ENCODE measurements around the gene DCTPP1.

DCTPP1 gene

DNA sequence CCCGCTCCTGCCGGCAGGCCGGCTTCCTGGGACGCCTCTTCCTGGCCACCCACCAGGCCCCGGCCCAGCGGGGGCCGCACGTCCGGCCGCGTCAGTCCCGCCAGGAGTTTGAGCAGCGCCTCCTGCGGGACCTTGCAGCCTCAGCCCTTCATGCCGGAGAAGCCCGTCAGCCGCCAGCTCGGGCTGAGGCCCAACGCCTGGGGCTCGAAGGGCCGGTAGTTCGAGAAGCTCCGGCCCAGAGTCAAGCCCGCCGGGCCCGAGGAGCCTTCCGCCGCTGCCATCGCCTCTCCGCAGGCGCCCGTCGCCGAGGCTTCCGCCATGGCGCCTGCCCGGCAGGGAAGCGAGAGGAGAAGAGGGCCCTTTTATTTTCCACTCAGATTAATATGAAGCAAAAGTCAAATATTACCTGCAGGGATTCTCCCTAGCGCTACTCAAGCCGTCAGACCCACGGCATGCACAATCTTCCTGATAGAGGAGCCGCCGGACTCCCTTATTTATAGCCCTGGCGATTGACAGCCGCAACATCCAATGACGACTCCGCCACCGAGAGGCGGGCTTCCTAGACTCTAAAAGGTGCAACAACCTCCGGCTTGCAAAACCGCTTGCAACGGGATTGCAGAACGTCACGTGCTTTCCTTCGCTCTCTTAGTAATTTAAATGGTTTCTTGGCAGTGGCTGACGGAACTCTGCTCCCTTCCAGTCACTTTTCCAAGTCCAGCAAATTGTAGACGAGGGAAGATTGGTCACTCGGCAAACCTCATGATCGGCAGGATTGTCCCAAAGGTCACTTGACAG lies 15.8 kb upstream of the DCTPP1 start, which contains the start of gene SEPHS2:
TSS of gene SEPHS2 (minus strand) at position 467 of the 795 bp plus-strand sequence. CDS start at position 320, 147 bp downstream.
- peak within 1 kb of the TSS; percentile 93 for H3K4me3 ChIP-seq (ENCODE audit: low read depth, low read length)
- peaks cover 4% of the 10 kb centered on the region for H3K27me3 ChIP-seq (ENCODE audit: control insufficient read depth, insufficient read depth, low read length)
- H3K9ac ChIP-seq (ENCODE audit: low read depth, low read length): peak within 1 kb of the TSS; percentile 85
- no peaks in the 10 kb centered on the region for H3K9me3 ChIP-seq (ENCODE audit: control insufficient read depth, insufficient read depth, low read length)
- H3K36me3 ChIP-seq (ENCODE audit: control insufficient read depth, insufficient read depth, low read length): peaks cover 2% of the 10 kb centered on the region
- H3K4me1 ChIP-seq (ENCODE audit: control insufficient read depth, insufficient read depth, low read length): peaks cover 3% of the 10 kb centered on the region

DNA sequence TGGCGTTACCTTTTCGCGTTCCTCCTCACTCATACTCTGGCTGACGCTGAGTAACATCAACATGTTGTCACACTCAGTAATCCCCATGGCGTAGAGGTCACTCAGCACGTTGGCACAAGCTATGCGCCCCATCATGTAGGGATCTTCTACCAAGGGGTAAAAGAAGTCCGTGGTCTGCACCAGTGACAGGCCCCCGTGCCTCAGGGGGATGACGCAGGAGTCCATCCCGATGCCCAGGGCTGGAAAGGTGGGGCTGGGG lies 15.2 kb upstream of the DCTPP1 start:
- H3K4me3 ChIP-seq (ENCODE audit: low read depth, low read length): peak overlapping the region; percentile 93

DNA sequence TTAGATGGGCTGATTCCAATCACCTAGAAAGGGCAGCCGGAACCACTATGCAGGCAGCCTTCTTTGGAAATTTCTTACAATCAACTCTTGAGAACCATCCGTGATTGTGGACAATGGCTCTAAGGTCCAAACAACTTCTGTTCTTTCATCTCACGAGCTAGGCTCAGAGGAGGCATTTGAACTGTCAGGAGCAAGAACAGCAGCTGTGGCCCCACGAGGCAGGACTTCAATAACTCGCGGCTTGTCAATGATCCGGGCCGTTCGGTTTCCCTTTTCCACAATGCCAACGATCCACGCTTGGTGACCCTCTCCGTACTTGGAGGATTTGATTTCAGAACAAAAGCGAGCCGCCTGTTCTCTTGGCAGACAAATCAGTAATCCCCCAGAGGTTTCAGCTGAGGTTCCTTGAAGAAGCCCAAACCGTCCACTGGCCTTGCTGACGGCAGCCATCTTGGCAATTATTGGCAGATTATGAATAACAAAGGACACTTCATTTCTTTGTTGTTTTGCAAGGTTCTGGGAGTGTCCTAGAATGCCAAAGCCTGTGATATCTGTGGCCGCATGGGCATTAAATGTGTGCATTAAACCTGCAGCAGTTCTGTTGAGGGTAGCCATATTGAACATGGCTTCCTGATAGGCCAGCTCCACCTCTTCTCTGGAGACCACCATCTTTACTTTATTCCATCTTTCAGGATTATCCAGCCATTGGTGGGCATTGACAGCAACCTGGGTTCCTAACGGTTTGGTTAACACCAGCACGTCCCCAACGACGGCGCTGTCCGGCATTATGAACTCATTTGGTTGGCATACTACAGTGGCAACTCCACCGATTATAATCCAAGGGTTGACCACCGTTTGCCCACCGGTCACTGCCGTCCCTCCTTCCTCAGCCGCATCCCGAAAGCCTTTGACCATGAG lies 14.7 kb upstream of the DCTPP1 start:
- no peaks in the 10 kb centered on the region for H3K9me3 ChIP-seq (ENCODE audit: control insufficient read depth, insufficient read depth, low read length)

More for the DNA sequence above, 15.2 kb upstream of the DCTPP1 start:
- Histone ChIP-seq H3K27me3 (ENCODE audit: control insufficient read depth, insufficient read depth, low read length) (peaks cover 4% of the 10 kb centered on the region), H3K9me3 (ENCODE audit: control insufficient read depth, insufficient read depth, low read length) (no peaks in the 10 kb centered on the region), H3K4me1 (ENCODE audit: control insufficient read depth, insufficient read depth, low read length) (peaks cover 3% of the 10 kb centered on the region), H3K9ac (ENCODE audit: low read depth, low read length) (peak overlapping the region; percentile 37), H3K36me3 (ENCODE audit: control insufficient read depth, insufficient read depth, low read length) (peaks cover 2% of the 10 kb centered on the region)

DNA sequence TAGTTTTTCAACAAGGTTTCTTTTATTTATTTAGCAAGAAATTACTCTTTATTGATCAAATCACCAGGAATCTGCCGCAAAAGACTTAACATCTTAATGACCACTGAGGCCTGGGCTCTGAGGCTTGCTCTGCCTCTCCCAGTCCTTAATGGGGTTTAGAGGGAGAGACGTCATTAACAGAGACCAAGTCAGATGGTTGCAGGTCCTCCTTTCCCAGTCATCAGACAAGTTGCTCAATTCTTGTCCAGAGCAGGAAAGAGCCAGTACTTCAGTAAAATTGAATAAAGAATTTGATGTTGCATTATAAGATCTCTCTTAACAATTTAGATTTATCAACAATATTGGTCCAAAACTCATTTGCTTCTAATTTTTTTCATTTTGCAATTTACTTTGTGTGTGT lies 13.8 kb upstream of the DCTPP1 start:
- peaks cover 3% of the 10 kb centered on the region for H3K4me1 ChIP-seq (ENCODE audit: control insufficient read depth, insufficient read depth, low read length)
- H3K4me3 ChIP-seq (ENCODE audit: low read depth, low read length): no peak overlapping the region
- peaks cover 2% of the 10 kb centered on the region for H3K36me3 ChIP-seq (ENCODE audit: control insufficient read depth, insufficient read depth, low read length)
- H3K9me3 ChIP-seq (ENCODE audit: control insufficient read depth, insufficient read depth, low read length): no peaks in the 10 kb centered on the region
- peaks cover 4% of the 10 kb centered on the region for H3K27me3 ChIP-seq (ENCODE audit: control insufficient read depth, insufficient read depth, low read length)
- no peak overlapping the region for H3K9ac ChIP-seq (ENCODE audit: low read depth, low read length)

More for the DNA sequence above, 14.7 kb upstream of the DCTPP1 start:
- peaks cover 4% of the 10 kb centered on the region for H3K27me3 ChIP-seq (ENCODE audit: control insufficient read depth, insufficient read depth, low read length)
- peak overlapping the region; percentile 93 for H3K4me3 ChIP-seq (ENCODE audit: low read depth, low read length)
- H3K9ac ChIP-seq (ENCODE audit: low read depth, low read length): peak overlapping the region; percentile 37
- H3K36me3 ChIP-seq (ENCODE audit: control insufficient read depth, insufficient read depth, low read length): peaks cover 2% of the 10 kb centered on the region
- peaks cover 3% of the 10 kb centered on the region for H3K4me1 ChIP-seq (ENCODE audit: control insufficient read depth, insufficient read depth, low read length)

DNA sequence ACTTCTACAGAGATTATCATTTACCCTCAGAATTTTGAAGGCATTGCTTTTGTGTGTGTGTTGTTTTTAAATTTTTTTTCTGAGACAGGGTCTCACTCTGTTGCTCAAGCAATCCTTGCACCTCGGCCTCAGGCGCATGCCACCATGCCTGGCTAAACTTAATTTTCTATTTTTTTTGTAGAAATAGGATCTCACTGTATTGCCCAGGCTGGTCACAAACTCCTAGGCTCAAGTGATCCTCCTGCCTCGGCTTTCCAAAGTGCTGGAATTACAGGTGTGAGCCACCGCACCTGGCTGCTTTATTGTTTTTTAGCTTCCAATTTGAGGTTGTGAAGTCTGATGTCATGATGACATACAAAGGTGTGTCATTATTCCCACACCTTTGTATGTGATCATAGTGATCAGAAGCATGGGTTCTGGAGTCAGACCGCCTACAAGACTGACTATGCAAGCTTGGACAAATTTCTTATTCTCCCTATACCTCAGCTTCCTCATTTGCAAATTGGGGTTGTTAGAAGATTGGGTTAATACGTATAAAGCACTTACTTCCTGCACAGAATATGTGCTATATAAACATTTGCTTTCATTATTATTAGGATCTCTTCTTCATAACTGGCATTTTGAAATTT lies 10.0 kb upstream of the DCTPP1 start:
- H3K4me1 ChIP-seq (ENCODE audit: control insufficient read depth, insufficient read depth, low read length): no peaks in the 10 kb centered on the region
- no peak overlapping the region for H3K9ac ChIP-seq (ENCODE audit: low read depth, low read length)
- H3K9me3 ChIP-seq (ENCODE audit: control insufficient read depth, insufficient read depth, low read length): no peaks in the 10 kb centered on the region
- no peaks in the 10 kb centered on the region for H3K27me3 ChIP-seq (ENCODE audit: control insufficient read depth, insufficient read depth, low read length)
- no peak overlapping the region for H3K4me3 ChIP-seq (ENCODE audit: low read depth, low read length)
- H3K36me3 ChIP-seq (ENCODE audit: control insufficient read depth, insufficient read depth, low read length): peaks cover under 1% of the 10 kb centered on the region

DNA sequence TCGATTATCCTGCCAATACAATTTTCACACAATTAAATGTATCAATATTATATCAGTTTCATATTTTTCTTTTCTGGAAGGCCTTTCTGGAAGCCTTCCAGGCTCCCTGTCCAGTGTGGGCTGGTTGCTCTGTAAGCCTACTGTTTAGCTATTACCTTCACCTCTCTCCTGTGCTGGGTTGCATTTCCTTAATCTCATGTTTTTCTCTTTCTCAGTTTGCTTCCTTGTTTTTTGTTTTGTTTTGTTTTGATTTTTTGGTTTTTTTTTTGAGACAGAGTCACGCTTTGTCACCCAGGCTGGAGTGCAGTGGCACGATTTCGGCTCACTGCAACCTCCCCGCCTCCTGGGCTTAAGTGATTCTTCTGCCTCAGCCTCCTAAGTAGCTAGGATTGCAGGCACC lies 9.0 kb upstream of the DCTPP1 start:
- no peak overlapping the region for H3K4me3 ChIP-seq (ENCODE audit: low read depth, low read length)
- H3K27me3 ChIP-seq (ENCODE audit: control insufficient read depth, insufficient read depth, low read length): no peaks in the 10 kb centered on the region
- no peaks in the 10 kb centered on the region for H3K9me3 ChIP-seq (ENCODE audit: control insufficient read depth, insufficient read depth, low read length)
- no peaks in the 10 kb centered on the region for H3K4me1 ChIP-seq (ENCODE audit: control insufficient read depth, insufficient read depth, low read length)
- H3K9ac ChIP-seq (ENCODE audit: low read depth, low read length): no peak overlapping the region
- H3K36me3 ChIP-seq (ENCODE audit: control insufficient read depth, insufficient read depth, low read length): no peaks in the 10 kb centered on the region

DNA sequence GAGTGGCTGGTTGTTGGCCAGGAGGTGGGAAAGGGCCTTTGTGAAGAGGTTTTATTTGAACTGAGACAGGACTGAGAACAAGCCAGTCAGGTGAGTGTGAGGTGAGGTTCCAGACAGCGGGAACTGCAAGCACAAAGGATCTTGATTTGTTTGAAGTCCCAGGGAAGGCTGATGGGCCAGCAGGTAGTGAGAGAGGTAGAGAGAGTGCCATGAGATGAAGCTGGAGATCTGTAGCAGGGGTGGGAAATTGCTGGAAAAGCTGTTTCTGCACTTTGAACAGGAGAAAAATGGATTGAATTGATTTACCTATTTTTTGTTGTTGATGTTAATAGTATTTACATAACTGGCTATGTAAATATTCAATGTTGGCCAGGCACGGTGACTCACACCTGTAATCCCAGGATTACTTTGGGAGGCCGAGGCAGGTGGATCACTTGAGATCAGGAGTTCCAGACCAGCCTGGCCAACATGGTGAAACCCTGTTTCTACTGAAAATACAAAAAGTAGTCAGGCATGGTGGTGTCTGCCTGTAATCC lies 7.7 kb upstream of the DCTPP1 start:
- Histone ChIP-seq H3K36me3 (ENCODE audit: control insufficient read depth, insufficient read depth, low read length) (no peaks in the 10 kb centered on the region), H3K9me3 (ENCODE audit: control insufficient read depth, insufficient read depth, low read length) (no peaks in the 10 kb centered on the region), H3K4me1 (ENCODE audit: control insufficient read depth, insufficient read depth, low read length) (no peaks in the 10 kb centered on the region), H3K27me3 (ENCODE audit: control insufficient read depth, insufficient read depth, low read length) (no peaks in the 10 kb centered on the region), H3K4me3 (ENCODE audit: low read depth, low read length) (no peak overlapping the region), H3K9ac (ENCODE audit: low read depth, low read length) (no peak overlapping the region)

DNA sequence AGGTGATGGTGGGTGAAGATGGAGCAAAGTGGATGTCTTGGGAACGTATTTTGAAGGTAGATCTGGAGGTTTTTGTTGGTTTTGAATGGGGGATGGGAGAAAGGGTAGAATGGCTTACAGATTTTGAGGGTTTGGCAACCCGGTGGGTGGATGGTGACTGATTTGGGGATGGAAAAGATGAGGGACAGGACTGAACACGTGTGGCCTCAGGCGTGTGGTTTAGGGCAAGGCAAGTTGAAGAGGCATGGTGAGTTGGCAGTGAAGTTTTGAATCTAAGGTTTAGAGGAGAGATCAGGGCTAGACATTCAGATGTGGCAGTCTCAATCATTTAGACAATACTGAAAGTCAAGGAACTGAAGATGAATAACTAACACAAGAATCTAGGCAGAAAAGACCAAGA lies 5.0 kb upstream of the DCTPP1 start:
- Histone ChIP-seq H3K9me3 (ENCODE audit: control insufficient read depth, insufficient read depth, low read length) (no peaks in the 10 kb centered on the region), H3K36me3 (ENCODE audit: control insufficient read depth, insufficient read depth, low read length) (no peaks in the 10 kb centered on the region), H3K9ac (ENCODE audit: low read depth, low read length) (no peak overlapping the region), H3K4me3 (ENCODE audit: low read depth, low read length) (no peak overlapping the region), H3K27me3 (ENCODE audit: control insufficient read depth, insufficient read depth, low read length) (no peaks in the 10 kb centered on the region), H3K4me1 (ENCODE audit: control insufficient read depth, insufficient read depth, low read length) (no peaks in the 10 kb centered on the region)

DNA sequence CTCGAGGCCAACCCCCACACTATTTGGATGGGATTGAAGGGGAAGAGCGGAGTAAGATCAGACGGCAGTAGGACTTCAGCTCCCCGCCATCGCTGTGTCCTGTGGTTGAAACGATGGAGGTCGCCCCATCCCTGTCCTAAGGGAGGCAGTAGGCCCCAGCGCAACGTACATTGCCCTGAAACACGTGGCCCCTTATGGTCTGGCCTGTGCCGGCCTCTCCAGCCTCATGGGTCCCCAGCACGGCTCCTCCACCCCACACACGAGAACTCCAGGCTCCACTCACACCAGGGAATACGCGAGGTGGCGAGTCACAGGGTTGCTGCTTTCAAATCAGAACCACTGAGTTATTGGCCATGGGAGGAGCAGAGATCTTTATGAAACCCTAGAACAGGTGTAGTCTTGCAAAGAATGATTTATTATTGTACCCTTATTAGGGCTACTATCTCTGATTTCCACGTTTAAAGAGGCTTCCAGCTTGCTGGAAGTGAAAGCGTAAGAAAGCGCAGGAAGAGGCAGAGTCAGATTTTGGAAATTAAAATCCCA lies 669 bp upstream of the DCTPP1 start:
- peaks cover 15% of the 10 kb centered on the region for H3K36me3 ChIP-seq (ENCODE audit: control insufficient read depth, insufficient read depth, low read length)
- no peaks in the 10 kb centered on the region for H3K4me1 ChIP-seq (ENCODE audit: control insufficient read depth, insufficient read depth, low read length)
- H3K4me3 ChIP-seq (ENCODE audit: low read depth, low read length): peak overlapping the region; percentile 44
- H3K27me3 ChIP-seq (ENCODE audit: control insufficient read depth, insufficient read depth, low read length): no peaks in the 10 kb centered on the region
- H3K9ac ChIP-seq (ENCODE audit: low read depth, low read length): no peak overlapping the region
- H3K9me3 ChIP-seq (ENCODE audit: control insufficient read depth, insufficient read depth, low read length): no peaks in the 10 kb centered on the region

DNA sequence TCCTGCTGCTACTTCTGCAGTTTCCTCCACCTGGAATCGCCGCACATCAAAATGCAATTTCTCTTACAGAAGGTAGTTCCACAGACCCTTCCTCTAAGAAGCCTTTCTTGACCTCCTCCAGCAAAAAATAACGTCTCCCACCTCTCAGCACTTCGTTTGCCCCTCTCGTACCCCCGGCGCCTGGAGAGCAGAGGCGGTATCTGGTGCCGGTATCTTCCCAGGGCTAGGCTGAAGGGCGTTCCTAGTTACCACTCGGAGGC lies 482 bp downstream of the DCTPP1 start:
- H3K4me3 ChIP-seq (ENCODE audit: low read depth, low read length): peak overlapping the region; percentile 90

DNA sequence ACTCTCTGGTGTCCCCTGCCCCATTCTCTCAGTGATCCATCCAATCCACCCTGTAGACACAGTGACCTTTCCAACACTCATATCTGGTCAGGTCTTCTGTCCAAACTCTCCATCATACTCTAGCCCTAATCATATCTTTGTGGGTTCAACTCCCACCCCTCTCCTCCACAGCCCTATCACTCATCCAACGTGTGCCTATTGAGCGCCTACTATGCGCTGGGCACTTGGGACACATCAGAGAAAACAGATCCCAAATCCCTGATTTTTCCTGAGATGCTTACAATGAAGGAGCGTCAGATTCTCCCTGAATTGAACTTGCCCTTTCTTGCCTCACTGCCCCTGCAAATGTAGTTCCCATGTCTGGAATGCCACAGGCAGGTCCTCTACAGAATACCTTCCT lies 1.8 kb downstream of the DCTPP1 start:
- no peaks in the 10 kb centered on the region for H3K9me3 ChIP-seq (ENCODE audit: control insufficient read depth, insufficient read depth, low read length)
- no peak overlapping the region for H3K9ac ChIP-seq (ENCODE audit: low read depth, low read length)
- no peaks in the 10 kb centered on the region for H3K27me3 ChIP-seq (ENCODE audit: control insufficient read depth, insufficient read depth, low read length)
- H3K4me1 ChIP-seq (ENCODE audit: control insufficient read depth, insufficient read depth, low read length): no peaks in the 10 kb centered on the region
- H3K4me3 ChIP-seq (ENCODE audit: low read depth, low read length): no peak overlapping the region
- H3K36me3 ChIP-seq (ENCODE audit: control insufficient read depth, insufficient read depth, low read length): peaks cover 29% of the 10 kb centered on the region

More for the DNA sequence above, 482 bp downstream of the DCTPP1 start:
- no peaks in the 10 kb centered on the region for H3K4me1 ChIP-seq (ENCODE audit: control insufficient read depth, insufficient read depth, low read length)
- no peaks in the 10 kb centered on the region for H3K27me3 ChIP-seq (ENCODE audit: control insufficient read depth, insufficient read depth, low read length)
- no peak overlapping the region for H3K9ac ChIP-seq (ENCODE audit: low read depth, low read length)
- peaks cover 20% of the 10 kb centered on the region for H3K36me3 ChIP-seq (ENCODE audit: control insufficient read depth, insufficient read depth, low read length)
- no peaks in the 10 kb centered on the region for H3K9me3 ChIP-seq (ENCODE audit: control insufficient read depth, insufficient read depth, low read length)

All from iPS-15b (cell line).